ENCODE measurements around the gene BATF. TPM values are rescaled to one million over a fixed set of nuclear protein-coding genes. Genes with fewer than 3 reads are reported as not detected.

BATF gene
- polyA plus RNA-seq, 1 of the 3 experiments (the other 2 are of a cell fraction): not detected

- DNase-seq: no peak
Measured at GRCh38 chr14:75566321-75566720, 44.1 kb downstream of the BATF start.

GRCh38 chr14:75566752-75567151 is 44.5 kb downstream of the BATF start:
- H3K79me2 ChIP-seq (ENCODE audit: insufficient read depth): no peaks in the 10 kb centered on the region
- H3K9ac ChIP-seq: no peak overlapping the region
- H3K9me2 ChIP-seq: no peaks in the 10 kb centered on the region
- no peaks in the 10 kb centered on the region for H4K20me1 ChIP-seq (ENCODE audit: insufficient read depth)
- ChIA-PET CTCF (interaction anchor here (0.5 to 2.0 kb wide), 4 partner anchors 11 to 189 kb away, joined by 3 to 17 read pairs (median 6); no protein-coding TSS in a partner anchor), POLR2A (no interaction called here)
- H3K27ac ChIP-seq (ENCODE audit: low read depth in 2 of 2, low read length in 1 of 2): no peak overlapping the region
- 67% methylated on average over 8 of the region's 8 CpGs for WGBS (ENCODE audit: low lambda C conversion rate)
- TF ChIP-seq POLR2AphosphoS5 (IDR thresholded peaks at IDR 0.05; ENCODE audit: low read depth, low read length) (no peak), RXRA (IDR thresholded peaks at IDR 0.05; ENCODE audit: borderline replicate concordance, low read depth) (no peak)
- peaks cover 26% of the 10 kb centered on the region; the same call in 1 of the 2 replicates for H3K27me3 ChIP-seq (ENCODE audit: insufficient read depth)
- H3K36me3 ChIP-seq (replicated peaks in 1 of 2; ENCODE audit: control insufficient read depth in 1 of 2, insufficient read depth in 2 of 2, low read length in 1 of 2): no peaks in the 10 kb centered on the region
- no peak overlapping the region for H3K4me2 ChIP-seq
- H3K4me1 ChIP-seq (ENCODE audit: control insufficient read depth in 1 of 2, insufficient read depth in 2 of 2, low read depth in 1 of 2, low read length in 1 of 2): no peaks in the 10 kb centered on the region
- no peaks in the 10 kb centered on the region for H3F3A ChIP-seq (replicated peaks; ENCODE audit: insufficient read depth)
- no peak overlapping the region for H2AFZ ChIP-seq (ENCODE audit: low read depth)
- H3K9me3 ChIP-seq: no peaks in the 10 kb centered on the region
- no peak overlapping the region for H3K4me3 ChIP-seq (ENCODE audit: low read depth in 2 of 2, low read length in 1 of 2)
- DNase-seq: no peak

More at GRCh38 chr14:75566321-75566720, 44.1 kb downstream of the BATF start:
- Histone ChIP-seq H3K36me3 (replicated peaks in 1 of 2; ENCODE audit: control insufficient read depth in 1 of 2, insufficient read depth in 2 of 2, low read length in 1 of 2) (no peaks in the 10 kb centered on the region), H3K4me3 (ENCODE audit: low read depth in 2 of 2, low read length in 1 of 2) (no peak overlapping the region), H3K9ac (no peak overlapping the region), H3F3A (replicated peaks; ENCODE audit: insufficient read depth) (no peaks in the 10 kb centered on the region), H3K4me1 (ENCODE audit: control insufficient read depth in 1 of 2, insufficient read depth in 2 of 2, low read depth in 1 of 2, low read length in 1 of 2) (no peaks in the 10 kb centered on the region), H3K9me3 (no peaks in the 10 kb centered on the region), H3K27me3 (ENCODE audit: insufficient read depth) (peaks cover 26% of the 10 kb centered on the region; the same call in 1 of the 2 replicates), H3K9me2 (no peaks in the 10 kb centered on the region), H4K20me1 (ENCODE audit: insufficient read depth) (no peaks in the 10 kb centered on the region), H3K4me2 (no peak overlapping the region), H2AFZ (ENCODE audit: low read depth) (no peak overlapping the region), H3K79me2 (ENCODE audit: insufficient read depth) (no peaks in the 10 kb centered on the region), H3K27ac (ENCODE audit: low read depth in 2 of 2, low read length in 1 of 2) (no peak overlapping the region)
- 68% methylated on average over 4 of the region's 4 CpGs for WGBS (ENCODE audit: low lambda C conversion rate)
- ChIA-PET CTCF (interaction anchor here (0.5 to 2.0 kb wide), 4 partner anchors 11 to 188 kb away, joined by 3 to 17 read pairs (median 6); no protein-coding TSS in a partner anchor), POLR2A (no interaction called here)
- TF ChIP-seq TCF12 (IDR thresholded peaks at IDR 0.05) (no peak), RCOR1 (IDR thresholded peaks at IDR 0.05; ENCODE audit: low read length) (no peak), GABPA (IDR thresholded peaks at IDR 0.05; ENCODE audit: low read depth) (no peak), USF2 (IDR thresholded peaks at IDR 0.05; ENCODE audit: borderline replicate concordance, low read depth, low read length) (no peak), MAX (IDR thresholded peaks at IDR 0.05; ENCODE audit: low read depth) (no peak), RAD21 (IDR thresholded peaks at IDR 0.05; ENCODE audit: low read length) (no peak), CHD2 (IDR thresholded peaks at IDR 0.05; ENCODE audit: low read length, partially characterized antibody) (no peak), SIN3A (IDR thresholded peaks at IDR 0.05; ENCODE audit: borderline replicate concordance, low read depth, low read length) (no peak), MEF2A (IDR thresholded peaks at IDR 0.05; ENCODE audit: borderline replicate concordance, low read depth) (no peak)
- TF ChIP-seq, protein P1, sequence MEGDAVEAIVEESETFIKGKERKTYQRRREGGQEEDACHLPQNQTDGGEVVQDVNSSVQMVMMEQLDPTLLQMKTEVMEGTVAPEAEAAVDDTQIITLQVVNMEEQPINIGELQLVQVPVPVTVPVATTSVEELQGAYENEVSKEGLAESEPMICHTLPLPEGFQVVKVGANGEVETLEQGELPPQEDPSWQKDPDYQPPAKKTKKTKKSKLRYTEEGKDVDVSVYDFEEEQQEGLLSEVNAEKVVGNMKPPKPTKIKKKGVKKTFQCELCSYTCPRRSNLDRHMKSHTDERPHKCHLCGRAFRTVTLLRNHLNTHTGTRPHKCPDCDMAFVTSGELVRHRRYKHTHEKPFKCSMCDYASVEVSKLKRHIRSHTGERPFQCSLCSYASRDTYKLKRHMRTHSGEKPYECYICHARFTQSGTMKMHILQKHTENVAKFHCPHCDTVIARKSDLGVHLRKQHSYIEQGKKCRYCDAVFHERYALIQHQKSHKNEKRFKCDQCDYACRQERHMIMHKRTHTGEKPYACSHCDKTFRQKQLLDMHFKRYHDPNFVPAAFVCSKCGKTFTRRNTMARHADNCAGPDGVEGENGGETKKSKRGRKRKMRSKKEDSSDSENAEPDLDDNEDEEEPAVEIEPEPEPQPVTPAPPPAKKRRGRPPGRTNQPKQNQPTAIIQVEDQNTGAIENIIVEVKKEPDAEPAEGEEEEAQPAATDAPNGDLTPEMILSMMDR (IDR thresholded peaks at IDR 0.05): no peak
